Measurements from ENCODE around the gene VIT.

The VIT gene

GRCh38 chr2:36711741-36712314 is 15.3 kb downstream of the VIT start:
- DNase-seq, result no peak

GRCh38 chr2:36713310-36713709 is 16.8 kb downstream of the VIT start:
- DNase-seq, result no peak

GRCh38 chr2:36716111-36716510 is 19.6 kb downstream of the VIT start:
- no peak for DNase-seq

GRCh38 chr2:36717603-36718266 is 21.2 kb downstream of the VIT start:
- no peak for DNase-seq

- no peak for DNase-seq
Observed at GRCh38 chr2:36727550-36727949, 31.0 kb downstream of the VIT start.

- DNase-seq, result no peak
Observed at GRCh38 chr2:36729067-36729466, 32.6 kb downstream of the VIT start.

- no peak for DNase-seq
Observed at GRCh38 chr2:36731941-36732672, 35.6 kb downstream of the VIT start.

GRCh38 chr2:36732673-36733036 is 36.1 kb downstream of the VIT start:
- DNase-seq, result no peak

GRCh38 chr2:36733215-36733614 is 36.7 kb downstream of the VIT start:
- no peak for DNase-seq

- no peak for DNase-seq
Observed at GRCh38 chr2:36734304-36734703, 37.8 kb downstream of the VIT start.

GRCh38 chr2:36737131-36737750 is 40.7 kb downstream of the VIT start:
- DNase-seq, result no peak

GRCh38 chr2:36740061-36740460 is 43.6 kb downstream of the VIT start:
- no peak for DNase-seq

GRCh38 chr2:36741188-36741837 is 44.8 kb downstream of the VIT start:
- DNase-seq, result no peak

GRCh38 chr2:36743954-36744353 is 47.4 kb downstream of the VIT start:
- DNase-seq, result no peak

GRCh38 chr2:36748166-36748565 is 51.7 kb downstream of the VIT start:
- DNase-seq, result no peak

- no peak for DNase-seq
Observed at GRCh38 chr2:36750101-36750500, 53.6 kb downstream of the VIT start.

GRCh38 chr2:36753706-36754221 is 57.3 kb downstream of the VIT start:
- DNase-seq, result no peak

- DNase-seq, result no peak
Observed at GRCh38 chr2:36754578-36754977, 58.1 kb downstream of the VIT start.

- no peak for DNase-seq
Observed at GRCh38 chr2:36756438-36756837, 59.9 kb downstream of the VIT start.

GRCh38 chr2:36762764-36763490 is 66.4 kb downstream of the VIT start:
- DNase-seq, result no peak

GRCh38 chr2:36769106-36769505 is 72.6 kb downstream of the VIT start:
- DNase-seq, result no peak

GRCh38 chr2:36770542-36771287 is 74.2 kb downstream of the VIT start:
- DNase-seq, result no peak
